HL-60 (cell line): ENCODE data around the gene FAM9C.

Experiments used
- DNase-seq, 2 experiments: peaks; one replicate each; pipeline ENCODE4 v3.0.0-alpha.2; 2010 to 2020; ENCODE audit warnings: low read depth in 1 of 2, low spot score in 1 of 2
- H3K27ac ChIP-seq: fragments of 250-450 bp; sonication (Bioruptor Pico); replicated peaks from 2 replicates; pipeline ENCODE4 v1.5.1; 2020; ENCODE audit warnings: mild to moderate bottlenecking, moderate library complexity
- H3K27me3 ChIP-seq: fragments of 250-450 bp; sonication (Bioruptor Pico); 2 replicates; pipeline ENCODE4 v1.5.1; 2021; ENCODE audit warnings: mild to moderate bottlenecking, moderate library complexity; ENCODE audit not compliant: insufficient read depth, poor library complexity, severe bottlenecking
- H3K4me3 ChIP-seq: replicated peaks from 2 replicates; pipeline ENCODE4 v1.5.1; 2011; ENCODE audit warnings: mild to moderate bottlenecking, control low read depth, low read length; ENCODE audit not compliant: insufficient read depth
- GABPA ChIP-seq: IDR thresholded peaks from 2 replicates; pipeline ENCODE4 v1.6.1; 2012; ENCODE audit warnings: low read depth
- POLR2AphosphoS5 ChIP-seq: IDR thresholded peaks from 2 replicates; pipeline ENCODE4 v1.6.1; 2012; ENCODE audit warnings: low read depth
- SPI1 ChIP-seq: IDR thresholded peaks from 2 replicates; pipeline ENCODE4 v1.6.1; 2012; ENCODE audit warnings: low read depth, mild to moderate bottlenecking, borderline replicate concordance
- TF ChIP-seq, protein P1 (sequence below): IDR thresholded peaks from 2 replicates; pipeline ENCODE4 v1.6.1; 2012; ENCODE audit warnings: low read depth; ENCODE audit not compliant: insufficient replicate concordance
- TF ChIP-seq, protein P2 (sequence below): IDR thresholded peaks from one replicate; pipeline ENCODE4 v1.5.1; 2011; ENCODE audit warnings: low read length, control low read depth, inconsistent platforms; ENCODE audit not compliant: insufficient read depth

The FAM9C gene

DNA sequence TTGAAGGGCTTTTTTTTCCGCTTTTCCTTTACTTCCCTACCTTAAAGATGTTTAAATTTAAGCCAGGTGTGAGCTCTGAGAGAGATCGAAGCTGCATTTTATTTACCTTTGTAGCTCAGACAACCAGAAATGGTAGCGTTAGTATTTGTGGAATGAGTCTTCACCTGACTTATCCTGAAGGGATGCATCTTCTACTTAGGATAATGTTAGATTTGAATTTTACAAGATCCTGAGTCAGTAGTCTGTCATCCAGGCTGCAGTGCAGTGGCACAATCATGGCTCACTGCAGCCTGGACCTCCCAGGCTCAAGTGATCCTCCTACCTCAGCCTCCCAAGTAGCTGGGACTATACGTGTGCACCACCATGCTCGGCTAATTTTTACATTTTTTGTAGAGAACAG, 43.3 kb downstream of the FAM9C start:
- TF ChIP-seq, protein P1, sequence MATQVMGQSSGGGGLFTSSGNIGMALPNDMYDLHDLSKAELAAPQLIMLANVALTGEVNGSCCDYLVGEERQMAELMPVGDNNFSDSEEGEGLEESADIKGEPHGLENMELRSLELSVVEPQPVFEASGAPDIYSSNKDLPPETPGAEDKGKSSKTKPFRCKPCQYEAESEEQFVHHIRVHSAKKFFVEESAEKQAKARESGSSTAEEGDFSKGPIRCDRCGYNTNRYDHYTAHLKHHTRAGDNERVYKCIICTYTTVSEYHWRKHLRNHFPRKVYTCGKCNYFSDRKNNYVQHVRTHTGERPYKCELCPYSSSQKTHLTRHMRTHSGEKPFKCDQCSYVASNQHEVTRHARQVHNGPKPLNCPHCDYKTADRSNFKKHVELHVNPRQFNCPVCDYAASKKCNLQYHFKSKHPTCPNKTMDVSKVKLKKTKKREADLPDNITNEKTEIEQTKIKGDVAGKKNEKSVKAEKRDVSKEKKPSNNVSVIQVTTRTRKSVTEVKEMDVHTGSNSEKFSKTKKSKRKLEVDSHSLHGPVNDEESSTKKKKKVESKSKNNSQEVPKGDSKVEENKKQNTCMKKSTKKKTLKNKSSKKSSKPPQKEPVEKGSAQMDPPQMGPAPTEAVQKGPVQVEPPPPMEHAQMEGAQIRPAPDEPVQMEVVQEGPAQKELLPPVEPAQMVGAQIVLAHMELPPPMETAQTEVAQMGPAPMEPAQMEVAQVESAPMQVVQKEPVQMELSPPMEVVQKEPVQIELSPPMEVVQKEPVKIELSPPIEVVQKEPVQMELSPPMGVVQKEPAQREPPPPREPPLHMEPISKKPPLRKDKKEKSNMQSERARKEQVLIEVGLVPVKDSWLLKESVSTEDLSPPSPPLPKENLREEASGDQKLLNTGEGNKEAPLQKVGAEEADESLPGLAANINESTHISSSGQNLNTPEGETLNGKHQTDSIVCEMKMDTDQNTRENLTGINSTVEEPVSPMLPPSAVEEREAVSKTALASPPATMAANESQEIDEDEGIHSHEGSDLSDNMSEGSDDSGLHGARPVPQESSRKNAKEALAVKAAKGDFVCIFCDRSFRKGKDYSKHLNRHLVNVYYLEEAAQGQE: no peak
- TF ChIP-seq GABPA: no peak
- TF ChIP-seq SPI1: no peak
- no peak for TF ChIP-seq POLR2AphosphoS5
- TF ChIP-seq, protein P2, sequence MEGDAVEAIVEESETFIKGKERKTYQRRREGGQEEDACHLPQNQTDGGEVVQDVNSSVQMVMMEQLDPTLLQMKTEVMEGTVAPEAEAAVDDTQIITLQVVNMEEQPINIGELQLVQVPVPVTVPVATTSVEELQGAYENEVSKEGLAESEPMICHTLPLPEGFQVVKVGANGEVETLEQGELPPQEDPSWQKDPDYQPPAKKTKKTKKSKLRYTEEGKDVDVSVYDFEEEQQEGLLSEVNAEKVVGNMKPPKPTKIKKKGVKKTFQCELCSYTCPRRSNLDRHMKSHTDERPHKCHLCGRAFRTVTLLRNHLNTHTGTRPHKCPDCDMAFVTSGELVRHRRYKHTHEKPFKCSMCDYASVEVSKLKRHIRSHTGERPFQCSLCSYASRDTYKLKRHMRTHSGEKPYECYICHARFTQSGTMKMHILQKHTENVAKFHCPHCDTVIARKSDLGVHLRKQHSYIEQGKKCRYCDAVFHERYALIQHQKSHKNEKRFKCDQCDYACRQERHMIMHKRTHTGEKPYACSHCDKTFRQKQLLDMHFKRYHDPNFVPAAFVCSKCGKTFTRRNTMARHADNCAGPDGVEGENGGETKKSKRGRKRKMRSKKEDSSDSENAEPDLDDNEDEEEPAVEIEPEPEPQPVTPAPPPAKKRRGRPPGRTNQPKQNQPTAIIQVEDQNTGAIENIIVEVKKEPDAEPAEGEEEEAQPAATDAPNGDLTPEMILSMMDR: no peak
- Histone ChIP-seq H3K27ac (peak overlapping the region; percentile 58), H3K27me3 (no peaks in the 10 kb centered on the region), H3K4me3 (no peak overlapping the region)
- DNase-seq: no peak

DNA sequence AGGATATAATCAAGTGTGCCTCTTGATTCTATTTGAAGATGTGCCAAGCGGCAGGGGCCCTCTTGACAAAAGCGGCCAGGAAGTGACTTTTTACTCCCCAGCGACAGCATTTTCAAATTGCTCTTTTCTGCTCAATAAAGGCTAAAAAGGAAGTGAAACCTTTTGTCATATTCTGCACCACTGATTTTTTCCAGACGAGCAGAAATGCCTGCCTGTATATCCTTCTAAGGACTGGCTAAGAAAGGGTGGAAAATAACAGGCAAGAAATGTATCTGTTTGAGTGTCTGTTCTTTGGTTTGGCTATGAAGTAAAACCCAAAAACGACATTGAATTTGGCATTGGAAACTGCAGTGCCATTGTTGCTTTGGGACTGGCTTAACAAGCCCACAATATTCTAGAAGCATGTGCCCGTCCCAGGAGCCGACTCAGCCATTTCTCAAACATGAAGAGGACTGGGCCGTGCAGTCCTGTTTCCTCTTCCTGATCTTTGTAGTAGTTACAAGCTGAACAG, 44.1 kb downstream of the FAM9C start:
- TF ChIP-seq, protein P2: no peak
- 0 out of 2 replicates have a peak, but pooled peaks have one; percentile 12 for TF ChIP-seq SPI1
- Histone ChIP-seq H3K27me3 (no peaks in the 10 kb centered on the region), H3K4me3 (no peak overlapping the region), H3K27ac (peak overlapping the region; percentile 58)
- DNase-seq: peak in 1 of 2 experiments; percentile 31

DNA sequence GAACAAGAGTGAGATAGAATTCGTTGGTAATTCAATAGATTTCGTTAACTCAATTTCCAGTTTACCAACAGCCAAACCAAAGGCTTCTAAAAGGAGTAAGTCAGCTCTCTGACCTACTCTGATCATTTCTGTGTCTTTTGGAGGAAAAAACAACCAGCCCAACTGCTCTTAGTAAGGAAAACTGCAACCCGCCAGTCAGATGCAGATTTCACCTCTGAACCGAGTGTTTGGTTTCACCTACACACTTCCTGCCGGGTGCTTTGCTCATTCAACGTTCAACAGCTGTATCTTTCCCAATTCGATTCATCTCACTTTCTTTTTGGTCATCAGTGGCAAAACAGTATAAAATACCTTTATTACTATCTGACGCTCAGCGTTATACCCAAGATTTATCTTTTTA, 45.0 kb downstream of the FAM9C start:
- H3K27ac ChIP-seq: peak overlapping the region; percentile 58
- no peak overlapping the region for H3K4me3 ChIP-seq
- TF ChIP-seq, protein P1: no peak
- TF ChIP-seq GABPA (no peak), SPI1 (no peak), POLR2AphosphoS5 (no peak)
- TF ChIP-seq, protein P2: no peak
- H3K27me3 ChIP-seq: no peaks in the 10 kb centered on the region
- DNase-seq: no peak
